GM18511 (cell line): Measurements from ENCODE around the gene C4orf33.
"Not testable (repeated sequence)": the region's sequence is repeated elsewhere in the genome, so short reads cannot be mapped to it uniquely, and the experiment has no call there.

ENCODE experiments used
- ATAC-seq: cut with Tn5 transposase; IDR thresholded peaks from one replicate; pipeline ENCODE4 v1.9.1; 2021; ENCODE audit warnings: mild to moderate bottlenecking, moderate library complexity; ENCODE audit not compliant: unreplicated experiment

Gene C4orf33

DNA sequence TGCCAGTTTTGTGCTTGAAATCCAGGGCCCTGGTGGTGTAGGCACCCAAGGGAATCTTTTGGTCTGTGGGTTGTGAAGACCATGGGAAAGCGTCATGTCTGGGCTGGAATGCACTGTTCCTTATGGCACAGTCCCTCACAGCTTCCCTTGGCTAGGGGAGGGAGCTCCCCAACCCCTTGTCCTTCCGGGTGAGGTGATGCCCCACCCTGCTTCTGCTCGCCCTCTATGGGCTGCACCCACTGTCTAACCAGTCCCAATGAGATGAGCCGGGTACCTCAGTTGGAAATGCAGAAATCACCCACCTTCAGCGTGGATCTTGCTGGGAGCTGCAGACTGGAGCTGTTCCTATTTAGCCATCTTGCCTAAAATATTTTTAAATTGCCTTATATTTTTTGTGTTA is 30.7 kb downstream of the C4orf33 start:
- not testable (repeated sequence) for ATAC-seq

DNA sequence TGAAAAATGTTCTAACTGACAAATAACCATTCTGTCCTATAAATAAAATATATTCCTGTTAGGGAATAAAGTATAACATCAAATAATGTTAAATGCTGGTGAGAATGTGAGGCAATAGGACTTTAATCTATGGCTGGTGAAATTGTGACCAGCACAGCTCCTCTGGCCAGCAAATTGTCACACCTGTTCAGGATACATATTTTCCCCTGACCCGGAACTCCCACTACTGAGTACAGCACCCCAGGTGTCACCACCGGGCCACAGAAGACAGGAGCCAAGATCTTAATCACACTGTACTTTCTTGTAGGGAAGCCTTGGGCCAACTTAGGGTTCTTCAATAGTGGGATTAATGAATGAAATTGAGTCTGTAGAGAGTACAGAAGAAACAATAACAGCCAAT is 33.2 kb downstream of the C4orf33 start:
- no peak for ATAC-seq

DNA sequence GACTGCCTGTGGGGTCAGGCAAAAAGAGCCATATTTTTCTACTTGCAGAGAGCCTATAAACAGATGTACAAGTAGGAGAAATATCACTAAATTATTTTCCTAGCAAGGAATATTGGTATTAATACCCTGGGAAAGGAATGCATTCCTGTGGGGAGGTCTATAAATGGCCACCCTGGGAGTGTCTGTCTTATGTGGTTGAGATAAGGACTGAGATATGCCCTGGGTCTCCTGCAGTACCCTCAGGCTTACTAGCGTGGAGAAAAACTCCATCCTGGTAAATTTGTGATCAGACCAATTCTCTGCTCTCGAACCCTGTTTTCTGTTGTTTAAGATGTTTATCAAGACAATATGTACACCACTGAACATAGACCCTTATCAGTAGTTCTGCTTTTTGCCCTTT is 35.4 kb downstream of the C4orf33 start:
- no peak for ATAC-seq

DNA sequence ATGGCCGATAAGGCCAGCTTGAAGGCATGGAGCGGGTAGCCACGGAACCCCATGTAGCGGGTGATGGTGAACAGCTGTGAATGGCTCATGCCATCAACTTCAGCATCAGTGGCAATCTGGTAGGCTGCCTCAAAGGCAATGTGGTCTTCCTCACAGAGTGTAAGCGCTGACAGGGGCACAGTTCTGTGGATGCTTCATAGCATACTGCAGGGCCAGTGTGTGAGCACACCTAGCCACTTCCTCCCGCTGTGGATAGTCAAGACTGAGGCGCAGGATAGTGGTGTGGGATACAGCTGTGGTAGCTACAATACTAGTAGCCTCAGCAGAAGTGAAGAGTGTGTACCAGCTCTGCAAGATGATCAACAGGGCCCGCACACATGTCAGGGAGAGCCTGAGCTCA is 40.5 kb downstream of the C4orf33 start:
- ATAC-seq = no peak

DNA sequence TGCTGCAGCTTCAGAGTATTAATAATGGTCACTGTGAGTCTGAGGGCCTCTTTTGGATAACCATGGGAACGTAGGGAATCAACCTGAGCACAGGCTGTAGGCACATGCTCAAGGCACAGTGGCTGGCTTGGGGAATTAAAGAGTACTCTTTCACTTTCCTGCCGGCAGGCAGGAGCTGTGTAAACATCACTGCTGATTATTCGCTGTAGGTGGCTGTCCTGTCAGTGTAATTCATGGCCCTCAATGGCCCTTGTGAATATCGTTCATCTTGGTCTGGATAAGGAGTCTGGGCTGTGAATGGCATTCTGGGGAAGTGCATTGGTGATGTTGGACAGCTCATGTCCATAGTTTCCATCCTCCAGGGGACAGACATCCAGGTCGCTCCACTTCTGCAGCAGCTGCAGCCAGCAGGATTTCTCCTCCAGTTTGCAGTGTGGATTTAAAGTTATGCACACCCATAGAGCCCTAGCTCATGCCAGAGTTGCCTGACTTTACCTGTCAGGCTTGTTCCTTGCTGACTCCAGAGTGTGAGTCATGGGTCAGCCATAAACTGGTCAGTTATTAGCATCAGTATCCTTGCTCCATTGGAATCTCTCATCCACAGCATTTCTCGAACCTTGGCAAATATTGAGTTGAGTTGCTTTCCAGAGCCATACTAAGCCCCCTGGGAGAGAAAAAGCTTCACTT is 43.0 kb downstream of the C4orf33 start:
- ATAC-seq = no peak

DNA sequence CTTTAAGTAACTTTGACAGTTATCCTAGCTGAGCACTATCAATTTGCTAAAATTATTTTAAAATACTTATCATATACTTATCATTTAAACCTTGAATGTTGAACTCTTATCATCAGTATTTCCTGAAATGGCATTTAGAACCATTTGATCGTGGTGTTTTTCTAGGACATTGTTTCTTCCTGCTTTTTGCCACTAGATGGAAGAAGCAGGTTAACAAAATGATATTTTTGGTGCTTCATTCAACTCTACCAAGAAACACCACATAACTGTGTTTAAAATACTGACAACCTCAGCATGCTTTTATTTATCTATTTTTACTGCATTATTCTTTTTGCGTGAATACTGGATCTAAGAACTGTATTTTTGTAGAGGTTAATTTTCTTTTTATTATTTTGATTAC is 44.6 kb downstream of the C4orf33 start:
- no peak for ATAC-seq

DNA sequence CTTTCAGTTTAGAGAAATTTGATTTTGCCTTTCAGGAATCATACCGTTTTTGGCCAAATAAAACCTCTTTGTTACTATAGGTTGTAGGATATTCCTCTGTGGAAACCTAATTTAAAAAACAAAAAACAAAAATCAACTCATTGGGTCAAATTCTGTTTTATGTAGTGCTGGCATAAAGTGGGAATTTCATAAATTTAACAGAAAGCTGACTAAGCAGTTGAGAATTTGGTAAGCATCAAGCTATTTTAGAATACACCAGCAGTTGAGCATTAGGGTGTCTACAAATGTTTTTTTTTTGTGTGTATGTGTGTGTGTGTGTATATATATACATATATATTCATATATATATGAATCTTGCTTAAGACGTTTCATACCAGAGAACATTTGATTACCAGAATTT is 47.4 kb downstream of the C4orf33 start:
- no peak for ATAC-seq

DNA sequence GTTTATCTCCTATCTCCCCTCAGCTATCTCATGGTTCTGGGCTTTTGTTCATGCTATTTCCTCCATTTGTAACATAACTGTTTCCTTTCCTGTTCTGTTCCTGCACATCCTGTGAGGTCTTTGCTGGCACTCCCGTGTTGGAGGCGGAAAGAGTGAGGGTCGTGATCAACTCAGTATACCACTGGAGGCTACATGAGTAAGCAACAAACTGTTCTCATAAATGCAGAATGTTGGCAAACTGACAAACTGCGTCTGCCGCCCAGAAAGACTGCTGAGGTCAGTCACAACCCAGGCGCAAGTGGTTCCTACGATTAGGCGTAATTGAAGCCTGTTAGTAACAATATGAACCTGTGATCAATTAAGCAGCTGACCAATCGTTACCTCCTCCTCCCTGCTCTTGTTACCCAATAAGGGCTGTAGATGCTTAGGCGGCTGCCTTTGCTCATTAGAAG is 48.8 kb downstream of the C4orf33 start:
- ATAC-seq = no peak

DNA sequence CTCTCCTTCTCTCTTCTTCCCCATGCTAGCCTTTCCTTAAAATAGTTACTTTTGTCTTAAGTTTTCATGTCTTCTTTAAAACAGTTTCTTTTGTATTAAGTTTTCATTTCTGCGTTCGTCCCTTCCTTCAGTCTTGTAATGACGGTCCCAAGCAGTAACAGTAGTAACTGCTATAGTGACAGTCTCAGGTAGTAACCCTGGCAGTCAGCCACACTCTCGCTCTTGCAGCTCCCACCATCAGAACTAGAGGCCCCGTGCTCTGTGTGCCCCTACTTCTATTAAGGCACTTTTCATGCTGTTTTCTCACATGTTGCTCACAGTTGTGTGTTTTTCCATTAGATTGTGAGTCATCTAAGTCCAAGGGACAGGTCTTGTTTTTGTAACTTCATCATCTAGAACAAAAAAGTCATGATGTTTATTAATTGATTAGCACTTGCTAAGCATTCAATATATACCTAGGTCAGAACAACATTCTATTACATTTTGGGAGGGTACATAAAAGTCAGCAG is 49.3 kb downstream of the C4orf33 start:
- ATAC-seq = no peak

DNA sequence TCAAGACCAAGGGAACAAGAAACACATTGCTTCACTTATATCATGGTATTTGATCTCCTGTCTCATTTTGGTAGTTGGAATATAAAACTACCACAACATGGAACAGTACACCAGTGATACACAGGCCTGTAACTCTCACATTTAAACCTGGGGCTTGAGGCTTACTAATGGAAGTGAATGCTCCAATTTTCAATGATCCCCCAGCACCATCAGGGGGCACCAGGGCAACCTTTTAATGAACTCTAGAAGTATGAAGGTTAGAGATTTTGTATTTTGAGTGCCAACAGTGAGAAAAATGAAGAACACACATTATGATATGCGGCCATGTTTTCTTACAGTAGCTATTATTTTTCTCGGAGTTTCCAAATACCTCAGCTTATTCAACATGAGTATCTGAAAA is 50.7 kb downstream of the C4orf33 start:
- no peak for ATAC-seq

DNA sequence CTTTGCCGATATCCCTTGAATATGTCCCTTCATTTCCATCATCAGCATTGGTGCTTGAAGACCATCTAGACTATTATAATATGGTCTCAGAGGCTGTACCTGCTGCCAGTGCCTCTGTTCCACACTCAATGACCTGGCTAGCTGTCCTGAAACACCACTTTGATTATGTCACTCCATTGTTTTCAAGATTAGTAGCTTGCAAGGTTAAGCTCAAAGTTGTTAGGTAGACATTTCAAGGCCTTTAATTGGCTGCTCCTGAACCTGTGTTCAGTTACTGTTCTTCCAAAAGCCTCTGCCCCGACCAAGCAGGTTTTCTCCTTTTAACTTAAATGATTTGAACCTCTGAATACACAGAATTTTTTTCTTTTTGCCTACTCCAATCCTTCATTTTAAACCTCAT is 52.9 kb downstream of the C4orf33 start:
- no peak for ATAC-seq

DNA sequence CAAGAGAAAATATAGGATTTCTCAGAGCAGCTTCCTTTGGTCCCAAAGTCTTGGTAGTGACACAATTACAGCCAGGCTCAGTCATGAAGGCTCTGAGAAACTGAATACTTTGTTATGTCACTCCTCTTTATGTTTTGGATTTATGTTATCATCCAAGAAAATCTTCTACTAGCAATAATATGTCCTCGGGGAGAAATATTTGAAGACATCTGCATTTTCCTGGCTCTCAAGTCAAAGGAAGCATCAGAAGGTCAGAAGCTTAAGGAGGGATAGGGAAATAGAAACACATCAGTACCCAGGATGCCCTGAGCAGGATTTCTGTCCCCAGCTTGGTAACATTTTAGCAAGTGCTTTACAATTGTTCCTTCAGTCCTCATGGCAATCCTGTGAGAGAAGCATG is 54.0 kb downstream of the C4orf33 start:
- no peak for ATAC-seq

DNA sequence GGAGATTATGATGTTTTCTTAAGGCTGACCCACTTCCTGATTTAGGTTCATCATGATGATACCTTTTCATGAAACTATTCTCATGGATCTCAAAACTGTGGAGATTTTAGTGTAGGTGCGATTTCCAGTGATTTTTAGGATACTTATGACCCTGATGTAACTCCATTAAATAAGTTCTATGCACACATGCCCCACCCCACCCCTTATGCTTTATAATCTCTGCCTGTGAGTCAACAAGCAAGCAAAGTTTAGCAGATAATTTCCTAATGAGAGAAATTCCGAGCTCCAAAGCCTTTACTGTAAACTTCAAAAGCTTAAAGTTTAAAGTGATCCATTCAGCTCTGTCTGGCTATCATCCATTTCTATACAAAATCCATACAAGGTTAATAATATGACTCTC is 56.4 kb downstream of the C4orf33 start:
- ATAC-seq = no peak

DNA sequence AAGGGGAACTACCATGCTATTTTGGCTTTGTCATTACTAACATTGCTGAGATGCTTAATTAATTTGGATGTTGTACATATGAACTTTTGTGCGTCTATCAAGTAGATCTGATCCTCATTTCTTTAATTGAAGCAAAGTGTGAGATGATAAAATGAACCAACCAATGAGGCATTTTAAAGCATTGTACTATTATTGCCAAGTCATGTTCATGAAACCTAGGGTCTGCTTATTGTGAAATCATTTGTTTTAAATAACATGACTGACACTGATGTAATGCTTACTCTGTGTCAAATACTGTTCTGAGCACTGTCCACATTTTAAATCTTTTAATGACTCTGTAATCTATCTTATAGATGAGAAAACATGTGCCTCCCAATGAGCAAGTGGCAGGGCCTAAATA is 57.7 kb downstream of the C4orf33 start:
- no peak for ATAC-seq

DNA sequence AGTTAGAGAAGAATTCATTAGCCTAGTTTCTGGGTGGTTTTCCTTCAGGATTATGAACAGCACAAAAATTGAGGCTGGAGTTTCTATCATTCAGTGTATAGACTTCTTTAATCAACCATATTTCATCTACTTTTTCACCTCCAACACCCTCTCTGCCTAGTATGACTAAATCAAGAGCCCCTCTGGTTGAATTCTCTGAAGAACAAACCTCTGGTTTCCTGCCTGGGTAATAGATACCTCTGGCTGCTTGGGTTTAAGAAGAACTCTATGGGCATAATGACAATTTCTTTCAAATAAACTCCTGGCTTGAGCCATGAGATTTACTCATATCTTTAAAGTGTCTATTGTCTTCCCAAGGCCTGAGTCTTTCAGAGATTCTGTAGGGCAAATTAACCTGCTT is 66.5 kb downstream of the C4orf33 start:
- no peak for ATAC-seq

DNA sequence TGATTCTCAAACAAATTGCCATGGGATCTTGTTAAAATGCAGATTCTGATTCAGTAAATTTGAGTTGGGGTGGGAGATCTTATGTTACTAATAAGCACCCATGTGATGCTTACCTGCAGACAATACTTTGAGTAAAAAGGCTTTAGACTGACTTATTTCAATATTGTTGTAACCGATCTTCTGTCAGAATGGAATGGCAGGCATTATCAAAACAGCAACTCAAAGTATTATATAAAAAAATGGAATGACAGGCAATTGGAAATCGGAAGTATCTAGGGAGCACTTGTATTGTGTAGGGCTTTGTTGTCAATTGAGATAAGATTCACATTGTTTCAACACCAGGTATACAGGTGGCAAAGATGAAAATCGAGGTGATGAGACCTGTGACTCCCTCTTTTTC is 67.5 kb downstream of the C4orf33 start:
- ATAC-seq = no peak

DNA sequence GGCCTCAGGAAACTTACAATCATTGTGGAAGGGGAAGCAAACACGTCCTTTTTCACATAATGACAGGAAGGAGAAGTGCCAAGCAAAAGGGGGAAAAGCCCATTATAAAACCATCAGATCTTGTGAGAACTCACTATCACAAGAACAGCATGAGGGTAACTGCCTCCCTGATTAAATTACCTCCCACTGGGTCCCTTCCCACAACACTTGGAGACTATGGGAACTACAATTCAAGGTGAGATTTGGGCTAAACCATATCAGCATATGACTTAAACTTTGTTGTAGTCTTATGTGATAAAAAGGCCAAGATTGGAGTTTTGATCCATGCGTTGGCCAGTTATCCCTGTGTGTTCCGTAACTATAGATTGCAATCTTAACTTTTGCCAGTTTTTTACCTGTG is 68.3 kb downstream of the C4orf33 start:
- no peak for ATAC-seq
